Suprapubic skin (tissue), 4 donors: Measurements from ENCODE around the gene NIPBL. TPM values are rescaled to one million over a fixed set of nuclear protein-coding genes. Genes with fewer than 3 reads are reported as not detected.
"Not testable (repeated sequence)": the region's sequence is repeated elsewhere in the genome, so short reads cannot be mapped to it uniquely, and the experiment has no call there.

ENCODE experiments used
- DNase-seq, 2 donors: peaks; one replicate each; pipeline ENCODE4 v3.0.0-alpha.2; 2019; ENCODE audit warnings: low spot score in 2 of 2
- H3K27ac ChIP-seq: fragments of 200-600 bp; sonication (generic); one replicate; pipeline ENCODE4 v1.5.1; 2019
- H3K27me3 ChIP-seq: fragments of 200-600 bp; sonication (generic); one replicate; pipeline ENCODE4 v1.5.1; 2019
- H3K36me3 ChIP-seq: fragments of 200-600 bp; sonication (generic); one replicate; pipeline ENCODE4 v1.5.1; 2019
- H3K4me1 ChIP-seq: fragments of 200-600 bp; sonication (generic); one replicate; pipeline ENCODE4 v1.5.1; 2019
- H3K4me3 ChIP-seq: fragments of 200-600 bp; sonication (generic); one replicate; pipeline ENCODE4 v1.5.1; 2019; ENCODE audit warnings: mild to moderate bottlenecking
- H3K9me3 ChIP-seq: fragments of 200-600 bp; sonication (generic); one replicate; pipeline ENCODE4 v1.5.1; 2019
- CTCF ChIP-seq, 2 donors: fragments of 200-600 bp in 1 of 2; fragments of 450-650 bp in 1 of 2; sonication (generic) in 1 of 2; IDR thresholded peaks; one replicate each; pipeline ENCODE4 v1.5.1; 2016 to 2019; ENCODE audit warnings: antibody characterized with exemption in 2 of 2, mild to moderate bottlenecking in 1 of 2, moderate library complexity in 1 of 2
- EP300 ChIP-seq: sonication (generic); formaldehyde crosslinking; IDR thresholded peaks from one replicate; pipeline ENCODE4 v1.6.1; 2017; ENCODE audit warnings: antibody characterized with exemption
- POLR2A ChIP-seq, 2 donors: fragments of 450-650 bp; IDR thresholded peaks; one replicate each; pipeline ENCODE4 v1.6.1; 2017; ENCODE audit warnings: antibody characterized with exemption in 2 of 2, mild to moderate bottlenecking in 2 of 2, moderate library complexity in 2 of 2
- POLR2AphosphoS5 ChIP-seq, 3 donors: sonication (generic); formaldehyde crosslinking; IDR thresholded peaks; one replicate each; pipeline ENCODE4 v1.6.1; 2017; ENCODE audit warnings: antibody characterized with exemption in 3 of 3
- WGBS: methylation state at CpG from one replicate; pipeline ENCODE4 v1.1.5; 2018; 5-methylcytosine and 5-hydroxymethylcytosine counted together
- total RNA-seq, 4 donors: library from RNA; depleted of rRNA; stranded (reverse); fragments of >200 nt; gene quantifications; one replicate each; pipeline ENCODE4 v1.1.0, GENCODE V29; 2016

Gene NIPBL
- total RNA-seq, 4 donors from 2014 or later = 40.3 to 123 (median 60.4) TPM

GRCh38 chr5:36998578-36998977 lies 122.0 kb downstream of the NIPBL start:
- TF ChIP-seq EP300 (no peak), CTCF (IDR thresholded peaks at IDR 0.05) (no peak), POLR2AphosphoS5 (IDR thresholded peaks at IDR 0.05) (no peak), POLR2A (IDR thresholded peaks at IDR 0.05) (no peak)
- Histone ChIP-seq H3K4me3 (no peak overlapping the region), H3K27ac (no peak overlapping the region), H3K27me3 (no peaks in the 10 kb centered on the region), H3K9me3 (no peaks in the 10 kb centered on the region), H3K4me1 (no peaks in the 10 kb centered on the region), H3K36me3 (peaks cover 67% of the 10 kb centered on the region)
- no peak for DNase-seq
- 97% methylated on average over 1 of the region's 1 CpG for WGBS

GRCh38 chr5:37002176-37002751 lies 125.7 kb downstream of the NIPBL start:
- TF ChIP-seq POLR2A (IDR thresholded peaks at IDR 0.05) (no peak), CTCF (IDR thresholded peaks at IDR 0.05) (no peak), POLR2AphosphoS5 (IDR thresholded peaks at IDR 0.05) (no peak), EP300 (no peak)
- no peak overlapping the region for H3K27ac ChIP-seq
- no peak overlapping the region for H3K4me3 ChIP-seq
- peaks cover 78% of the 10 kb centered on the region for H3K36me3 ChIP-seq
- H3K9me3 ChIP-seq = no peaks in the 10 kb centered on the region
- 92% methylated on average over 1 of the region's 1 CpG for WGBS
- no peak for DNase-seq
- no peaks in the 10 kb centered on the region for H3K4me1 ChIP-seq
- no peaks in the 10 kb centered on the region for H3K27me3 ChIP-seq

- no peak overlapping the region for H3K4me3 ChIP-seq
- H3K27ac ChIP-seq = no peak overlapping the region
- peaks cover 81% of the 10 kb centered on the region for H3K36me3 ChIP-seq
- 67% methylated on average over 6 of the region's 6 CpGs for WGBS
- H3K27me3 ChIP-seq = no peaks in the 10 kb centered on the region
- no peak for DNase-seq
- H3K4me1 ChIP-seq = no peaks in the 10 kb centered on the region
- H3K9me3 ChIP-seq = no peaks in the 10 kb centered on the region
- TF ChIP-seq CTCF (IDR thresholded peaks at IDR 0.05) (no peak), EP300 (no peak), POLR2AphosphoS5 (IDR thresholded peaks at IDR 0.05) (no peak), POLR2A (IDR thresholded peaks at IDR 0.05) (no peak)
These were observed 128.7 kb downstream of the NIPBL start for GRCh38 chr5:37005252-37005651.

- Histone ChIP-seq H3K9me3 (no peaks in the 10 kb centered on the region), H3K4me3 (no peak overlapping the region), H3K4me1 (no peaks in the 10 kb centered on the region), H3K27me3 (no peaks in the 10 kb centered on the region), H3K36me3 (peaks cover 81% of the 10 kb centered on the region), H3K27ac (no peak overlapping the region)
- TF ChIP-seq CTCF (IDR thresholded peaks at IDR 0.05) = peak; percentile 13 to 32
- TF ChIP-seq POLR2A (IDR thresholded peaks at IDR 0.05) = no peak
- no peak for DNase-seq
- WGBS = 44% methylated on average over 5 of the region's 5 CpGs
These were observed 129.5 kb downstream of the NIPBL start for GRCh38 chr5:37005946-37006540.

GRCh38 chr5:37013181-37013580 lies 136.6 kb downstream of the NIPBL start:
- peaks cover 84% of the 10 kb centered on the region for H3K36me3 ChIP-seq
- H3K27me3 ChIP-seq, DNase-seq, H3K9me3 ChIP-seq, H3K27ac ChIP-seq, H3K4me3 ChIP-seq, H3K4me1 ChIP-seq: not testable (repeated sequence)
- no CpG with 5 or more reads among the region's 34 CpGs for WGBS

- no peaks in the 10 kb centered on the region for H3K27me3 ChIP-seq
- no peak for TF ChIP-seq POLR2A (IDR thresholded peaks at IDR 0.05)
- no peak for TF ChIP-seq POLR2AphosphoS5 (IDR thresholded peaks at IDR 0.05)
- no peak for TF ChIP-seq EP300
- no peak for TF ChIP-seq CTCF (IDR thresholded peaks at IDR 0.05)
- no peaks in the 10 kb centered on the region for H3K4me1 ChIP-seq
- H3K9me3 ChIP-seq = no peaks in the 10 kb centered on the region
- no peak overlapping the region for H3K4me3 ChIP-seq
- H3K27ac ChIP-seq = no peak overlapping the region
- H3K36me3 ChIP-seq = peaks cover 84% of the 10 kb centered on the region
- no peak for DNase-seq
These were observed 137.8 kb downstream of the NIPBL start for GRCh38 chr5:37014321-37014720.
